Smooth muscle cell of the brain vasculature (primary cell): Measurements from ENCODE around the gene TMEM272.
"Not testable (repeated sequence)": the region's sequence is repeated elsewhere in the genome, so short reads cannot be mapped to it uniquely, and the experiment has no call there.

ENCODE experiments used
- DNase-seq: peaks from one replicate; pipeline ENCODE4 v3.0.0-alpha.2; 2012; ENCODE audit warnings: low read depth, low spot score

Gene TMEM272

GRCh38 chr13:51825165-51825592 lies 19.8 kb downstream of the TMEM272 start:
- no peak for DNase-seq

- not testable (repeated sequence) for DNase-seq
Observed at GRCh38 chr13:51824712-51825111, 20.3 kb downstream of the TMEM272 start.

GRCh38 chr13:51823863-51824262 lies 21.1 kb downstream of the TMEM272 start:
- DNase-seq: no peak

GRCh38 chr13:51823359-51823758 lies 21.6 kb downstream of the TMEM272 start:
- no peak for DNase-seq

GRCh38 chr13:51822106-51822815 lies 22.7 kb downstream of the TMEM272 start:
- DNase-seq: no peak

DNA sequence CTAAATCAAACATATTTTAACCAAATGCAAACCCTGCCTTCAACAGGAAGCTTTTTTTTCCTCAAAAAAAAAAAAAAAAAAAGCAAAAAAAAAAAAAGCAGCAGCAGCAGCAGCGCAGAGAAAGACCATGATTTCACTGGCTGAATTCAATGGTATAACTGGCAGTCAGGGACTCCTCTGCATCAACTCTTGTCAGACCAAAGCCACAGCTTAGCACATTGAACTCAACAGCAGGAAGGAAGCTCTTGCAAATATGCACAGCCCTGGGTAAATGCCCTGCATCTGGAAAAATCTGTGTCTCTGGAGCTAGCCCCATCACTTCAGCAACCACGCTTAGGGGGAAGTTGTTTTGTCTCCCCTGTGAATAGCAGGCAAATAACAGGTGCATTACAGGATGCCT lies 23.4 kb downstream of the TMEM272 start:
- DNase-seq: no peak

GRCh38 chr13:51820016-51820597 lies 24.9 kb downstream of the TMEM272 start:
- no peak for DNase-seq

DNA sequence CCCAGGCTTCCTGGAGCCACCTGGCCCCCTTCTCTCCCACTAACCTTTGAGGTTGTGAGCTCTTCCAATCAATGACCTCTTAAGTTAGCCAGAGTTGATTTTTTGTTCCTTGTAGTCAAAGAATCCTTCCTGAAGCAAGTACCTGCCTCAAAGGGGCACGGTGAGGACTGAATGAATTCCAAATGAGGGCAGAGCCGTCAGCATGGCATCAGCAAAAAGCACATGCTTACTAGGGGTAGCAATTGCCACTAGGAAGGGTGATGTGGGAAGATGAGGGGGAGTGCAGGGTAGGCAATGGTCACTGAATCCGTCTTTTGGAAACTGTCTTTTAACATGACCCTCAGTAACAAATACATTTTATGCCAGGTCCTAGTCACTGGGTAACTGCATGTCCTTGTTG lies 25.4 kb downstream of the TMEM272 start:
- DNase-seq: no peak

GRCh38 chr13:51818781-51819511 lies 26.0 kb downstream of the TMEM272 start:
- DNase-seq: no peak

DNA sequence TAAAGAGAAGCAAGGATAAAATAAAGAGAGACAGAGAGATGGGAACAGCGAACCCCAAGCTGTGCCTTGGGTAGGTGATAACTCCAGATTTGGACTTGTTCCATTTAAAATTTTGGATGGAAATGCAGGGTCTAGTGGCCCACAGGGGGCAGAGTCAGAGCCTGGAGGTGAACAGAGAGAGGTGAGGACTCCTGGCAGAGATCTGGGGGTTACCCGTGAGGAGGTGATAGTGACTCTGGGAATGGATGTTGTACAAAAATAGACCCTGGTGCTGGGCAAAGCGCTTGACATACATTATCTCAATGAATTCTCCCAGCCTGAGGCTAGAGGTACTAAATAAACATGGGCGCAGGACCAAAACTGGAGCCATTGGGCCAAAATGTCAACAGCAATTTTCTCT lies 26.7 kb downstream of the TMEM272 start:
- DNase-seq: no peak

GRCh38 chr13:51817717-51818116 lies 27.3 kb downstream of the TMEM272 start:
- no peak for DNase-seq

- DNase-seq: no peak
Observed at GRCh38 chr13:51816604-51817249, 28.2 kb downstream of the TMEM272 start.

GRCh38 chr13:51815848-51816247 lies 29.1 kb downstream of the TMEM272 start:
- no peak for DNase-seq

DNA sequence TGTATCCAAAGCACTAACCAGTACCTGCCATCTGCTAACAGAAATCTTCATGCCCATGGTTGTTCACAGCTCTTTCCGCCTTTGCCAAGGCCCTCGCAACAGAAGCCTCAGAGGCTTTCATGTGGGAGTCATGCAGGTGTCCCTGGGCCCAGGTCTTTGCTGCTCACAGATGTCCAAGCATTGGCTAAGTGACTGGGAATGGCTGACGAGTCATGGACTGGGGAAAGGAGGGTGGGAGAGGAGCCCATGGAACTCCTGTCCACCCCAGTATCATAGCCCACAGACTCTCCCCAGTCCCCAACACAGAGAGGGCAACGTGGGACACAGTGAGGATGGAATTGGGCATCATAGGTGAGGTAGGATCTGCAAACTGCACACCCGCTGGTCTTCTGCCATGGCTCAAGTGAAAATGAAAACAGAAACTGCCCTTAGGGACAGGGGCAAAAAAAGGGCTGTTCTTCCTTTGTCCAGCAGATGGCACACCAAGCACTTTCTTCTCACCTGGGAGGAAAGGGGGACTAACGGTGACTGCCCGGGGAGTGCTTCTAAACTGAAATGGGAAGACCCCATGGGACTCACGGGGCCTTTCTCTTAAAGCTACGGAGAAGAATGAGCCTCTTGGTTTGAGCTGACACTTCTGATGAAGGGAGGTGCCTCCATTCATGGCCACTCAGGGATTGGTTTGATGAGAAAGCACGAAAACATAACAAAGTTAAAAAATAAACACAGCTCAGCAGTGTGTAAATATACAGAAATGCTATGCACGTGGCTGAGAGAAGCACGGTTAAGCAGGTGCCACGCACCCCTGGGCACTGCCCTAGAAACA lies 29.9 kb downstream of the TMEM272 start:
- DNase-seq: no peak

DNA sequence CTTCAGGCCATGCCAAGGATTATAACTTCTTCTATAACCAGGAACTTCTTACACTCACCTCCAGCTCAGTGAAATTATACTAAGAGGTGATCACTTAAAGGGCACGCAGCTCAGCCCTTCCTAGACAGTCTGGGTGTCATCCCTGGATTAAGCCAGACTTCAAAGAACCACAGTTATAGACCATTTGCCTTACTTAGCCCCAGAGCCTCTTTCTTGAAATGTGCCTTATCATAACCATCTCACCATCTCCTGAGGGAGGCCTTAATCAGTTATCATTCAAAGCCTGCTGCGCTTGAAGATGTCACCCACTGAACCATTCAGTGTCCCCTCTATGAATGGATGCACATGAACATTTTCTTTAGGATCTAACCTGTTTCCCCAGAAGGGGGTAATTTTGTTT lies 30.9 kb downstream of the TMEM272 start:
- no peak for DNase-seq

DNA sequence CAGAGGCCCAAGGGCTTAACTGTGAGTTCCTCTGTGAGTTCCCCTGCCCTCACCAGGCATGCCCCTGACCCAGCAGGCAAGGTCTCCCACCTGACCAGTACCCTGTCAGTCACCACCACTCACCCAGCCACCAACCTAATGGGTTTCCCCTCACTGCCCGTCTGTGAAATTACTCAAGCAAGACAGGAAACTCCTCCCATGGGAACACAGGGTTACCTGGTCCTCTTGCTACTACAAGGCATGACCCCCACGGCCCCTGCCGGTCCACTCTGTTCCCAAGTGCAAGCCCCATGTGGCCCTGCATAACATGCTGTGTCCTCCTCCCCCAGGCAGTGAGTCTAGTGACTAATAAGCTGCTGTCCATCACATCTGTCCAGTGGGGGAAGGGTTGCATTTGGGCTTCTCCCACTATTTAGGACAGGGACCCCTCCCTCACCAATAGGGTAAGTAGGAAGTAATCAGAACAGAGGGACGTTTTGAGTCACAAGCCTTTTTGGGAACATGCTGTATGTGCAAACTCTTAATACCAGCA lies 33.0 kb downstream of the TMEM272 start:
- DNase-seq: no peak

- DNase-seq: no peak
Observed at GRCh38 chr13:51811046-51811445, 33.9 kb downstream of the TMEM272 start.

- DNase-seq: no peak
Observed at GRCh38 chr13:51808811-51809210, 36.2 kb downstream of the TMEM272 start.

DNA sequence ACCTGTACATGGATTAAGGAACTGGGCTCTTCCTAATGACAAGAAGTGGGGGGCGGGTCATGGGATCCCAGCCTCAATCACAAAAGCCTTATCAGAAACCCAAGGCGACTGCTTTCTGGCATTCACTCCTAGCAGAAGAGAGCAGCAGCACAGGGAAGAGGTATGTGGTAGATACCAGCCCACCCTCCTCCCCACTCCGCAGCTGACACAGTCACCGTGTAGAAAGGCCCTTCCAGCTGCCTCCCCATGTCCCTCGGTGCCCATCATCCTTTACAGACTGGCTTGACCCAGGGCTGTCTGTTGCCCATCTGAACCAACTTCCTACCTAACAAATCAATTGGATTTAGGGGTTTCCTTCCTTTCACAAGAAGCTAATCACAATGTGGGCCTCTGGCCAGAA lies 37.9 kb downstream of the TMEM272 start:
- DNase-seq: no peak

DNA sequence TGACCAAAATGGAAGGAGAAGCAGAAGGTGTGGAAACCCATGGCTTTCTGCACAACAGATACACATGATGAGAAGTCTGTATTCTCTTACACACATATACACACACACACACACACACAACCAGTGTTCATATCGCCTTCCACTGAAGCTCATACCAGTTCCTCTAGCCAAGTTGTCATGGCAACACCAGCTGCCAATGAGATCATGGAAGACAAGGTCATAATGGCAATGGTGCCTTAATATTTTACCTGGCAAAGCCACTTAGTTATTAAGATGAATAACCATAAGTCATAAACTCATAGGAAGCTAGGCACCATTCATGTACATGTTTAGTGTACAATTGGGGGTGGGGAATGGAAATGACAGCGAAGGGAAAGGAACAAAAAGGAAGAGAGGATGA lies 38.4 kb downstream of the TMEM272 start:
- no peak for DNase-seq

DNA sequence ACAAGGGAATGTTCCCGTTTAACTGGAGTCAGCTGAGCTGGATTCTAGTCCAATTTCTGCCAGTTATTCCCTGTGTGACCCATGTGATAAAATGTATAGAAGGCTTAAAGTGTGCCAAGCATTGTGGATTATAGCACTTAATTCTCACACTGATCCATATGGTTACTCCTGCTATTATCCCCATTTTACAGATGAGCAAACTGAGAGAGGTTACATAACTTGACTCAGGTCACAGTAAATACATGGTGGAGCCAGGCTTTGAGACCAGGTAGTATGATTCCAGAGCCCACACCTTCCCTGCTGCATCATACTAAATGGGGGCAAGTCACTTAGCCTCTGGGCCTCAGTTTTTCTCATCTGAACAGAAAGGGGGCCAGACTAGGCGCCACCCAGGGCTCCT lies 39.1 kb downstream of the TMEM272 start:
- no peak for DNase-seq
